Activated effector memory CD4-positive, alpha-beta T cell treated with Interleukin-2 at 50 U/mL for 16 hours (primary cell): ENCODE measurements around the gene HIPK2.
"Not testable (repeated sequence)": the region's sequence is repeated elsewhere in the genome, so short reads cannot be mapped to it uniquely, and the experiment has no call there.

Experiments
- DNase-seq: peaks from one replicate; pipeline ENCODE4 v3.0.0-alpha.2; 2020

HIPK2 gene

GRCh38 chr7:139618482-139619366 lies 159.1 kb downstream of the HIPK2 start:
- no peak for DNase-seq

- DNase-seq = no peak
Observed at GRCh38 chr7:139617074-139617473, 160.7 kb downstream of the HIPK2 start.

GRCh38 chr7:139614886-139615285 lies 162.9 kb downstream of the HIPK2 start:
- no peak for DNase-seq

- no peak for DNase-seq
Observed at GRCh38 chr7:139613971-139614411, 163.8 kb downstream of the HIPK2 start.

GRCh38 chr7:139611556-139611955 lies 166.2 kb downstream of the HIPK2 start:
- DNase-seq = not testable (repeated sequence)

GRCh38 chr7:139610595-139610994 lies 167.2 kb downstream of the HIPK2 start:
- DNase-seq = no peak

GRCh38 chr7:139603896-139604295 lies 173.9 kb downstream of the HIPK2 start:
- DNase-seq = no peak

GRCh38 chr7:139603282-139603681 lies 174.5 kb downstream of the HIPK2 start:
- no peak for DNase-seq

GRCh38 chr7:139602143-139602722 lies 175.6 kb downstream of the HIPK2 start:
- DNase-seq = no peak

- no peak for DNase-seq
Observed at GRCh38 chr7:139601176-139601575, 176.6 kb downstream of the HIPK2 start.

- DNase-seq = no peak
Observed at GRCh38 chr7:139600306-139600705, 177.5 kb downstream of the HIPK2 start.

GRCh38 chr7:139598642-139599041 lies 179.2 kb downstream of the HIPK2 start:
- no peak for DNase-seq

GRCh38 chr7:139597028-139597427 lies 180.8 kb downstream of the HIPK2 start:
- no peak for DNase-seq

- no peak for DNase-seq
Observed at GRCh38 chr7:139596626-139597025, 181.2 kb downstream of the HIPK2 start.

GRCh38 chr7:139595806-139596205 lies 182.0 kb downstream of the HIPK2 start:
- no peak for DNase-seq

GRCh38 chr7:139594911-139595476 lies 182.8 kb downstream of the HIPK2 start:
- no peak for DNase-seq

GRCh38 chr7:139594090-139594489 lies 183.7 kb downstream of the HIPK2 start:
- no peak for DNase-seq

GRCh38 chr7:139592801-139593461 lies 184.9 kb downstream of the HIPK2 start:
- no peak for DNase-seq

- no peak for DNase-seq
Observed at GRCh38 chr7:139591550-139592195, 186.1 kb downstream of the HIPK2 start.

GRCh38 chr7:139589474-139589873 lies 188.3 kb downstream of the HIPK2 start:
- no peak for DNase-seq

GRCh38 chr7:139588632-139589031 lies 189.2 kb downstream of the HIPK2 start:
- DNase-seq = no peak

- DNase-seq = no peak
Observed at GRCh38 chr7:139587535-139587934, 190.3 kb downstream of the HIPK2 start.

- no peak for DNase-seq
Observed at GRCh38 chr7:139586286-139586685, 191.5 kb downstream of the HIPK2 start.
